ENCODE data around the gene PPEF2. TPM values are rescaled to one million over a fixed set of nuclear protein-coding genes. Genes with fewer than 3 reads are reported as not detected.

PPEF2 gene
- total RNA-seq, result under 1 TPM; 0.50 to 0.71 TPM
- 1.4 TPM for polyA plus RNA-seq (ENCODE audit: insufficient read depth, low read depth, low replicate concordance)
- long read RNA-seq, donor 1, result 0 reads
- long read RNA-seq, donor 2, result 0 reads

- WGBS, 2 donors, result 80 to 82% methylated on average over 5 of the region's 5 CpGs
- Histone ChIP-seq H3K4me3 (no peak within 1 kb of the TSS), H3K9me3 (no peaks in the 10 kb centered on the region), H3K36me3 (ENCODE audit: low read depth, missing control alignments) (no peaks in the 10 kb centered on the region), H3K27ac (no peak within 1 kb of the TSS), H3K4me1 (no peaks in the 10 kb centered on the region), H3K27me3 (no peaks in the 10 kb centered on the region)
- TF ChIP-seq POLR2A (IDR thresholded peaks at IDR 0.05), result no peak
- intact Hi-C loops (cut with DNase I; ENCODE audit: low total_unique reads), result no loop called here
- DNase-seq, result no peak
Measured at GRCh38 chr4:75902352-75902751, at the start of gene PPEF2. Gene PPEF2 (minus strand): TSS chr4:75902452. CDS start chr4:75896325, 6,127 bp downstream.

- H3K27ac ChIP-seq, result no peak overlapping the region
- H3K27me3 ChIP-seq, result no peaks in the 10 kb centered on the region
- DNase-seq, result no peak
- intact Hi-C loops (cut with DNase I; ENCODE audit: low total_unique reads), result no loop called here
- no peaks in the 10 kb centered on the region for H3K9me3 ChIP-seq
- WGBS, 2 donors, result 75 to 76% methylated on average over 3 of the region's 3 CpGs
- H3K36me3 ChIP-seq (ENCODE audit: low read depth, missing control alignments), result no peaks in the 10 kb centered on the region
- TF ChIP-seq POLR2A (IDR thresholded peaks at IDR 0.05) (no peak), CTCF (IDR thresholded peaks at IDR 0.05) (no peak)
- H3K4me1 ChIP-seq, result no peaks in the 10 kb centered on the region
- no peak overlapping the region for H3K4me3 ChIP-seq
Measured at GRCh38 chr4:75950213-75950815, 48.1 kb upstream of the PPEF2 start.

GRCh38 chr4:75948822-75949444, 46.7 kb upstream of the PPEF2 start:
- DNase-seq, result no peak
- H3K4me3 ChIP-seq, result no peak overlapping the region
- intact Hi-C loops (cut with DNase I; ENCODE audit: low total_unique reads), result no loop called here
- no peaks in the 10 kb centered on the region for H3K27me3 ChIP-seq
- H3K9me3 ChIP-seq, result no peaks in the 10 kb centered on the region
- no peaks in the 10 kb centered on the region for H3K4me1 ChIP-seq
- no peak overlapping the region for H3K27ac ChIP-seq
- WGBS, 2 donors, result 69 to 90% methylated on average over 5 of the region's 5 CpGs
- no peaks in the 10 kb centered on the region for H3K36me3 ChIP-seq (ENCODE audit: low read depth, missing control alignments)
- no peak for TF ChIP-seq POLR2A (IDR thresholded peaks at IDR 0.05)
- TF ChIP-seq CTCF (IDR thresholded peaks at IDR 0.05), result no peak

- no peaks in the 10 kb centered on the region for H3K27me3 ChIP-seq
- no peak for TF ChIP-seq POLR2A (IDR thresholded peaks at IDR 0.05)
- TF ChIP-seq CTCF (IDR thresholded peaks at IDR 0.05), result no peak
- 2% methylated on average over 8 to 23 of the region's 66 CpGs for WGBS, 2 donors
- H3K4me1 ChIP-seq, result no peaks in the 10 kb centered on the region
- intact Hi-C loops (cut with DNase I; ENCODE audit: low total_unique reads), result no loop called here
- H3K9me3 ChIP-seq, result no peaks in the 10 kb centered on the region
- H3K36me3 ChIP-seq (ENCODE audit: low read depth, missing control alignments), result no peaks in the 10 kb centered on the region
- peak; percentile 63 for DNase-seq
- H3K27ac ChIP-seq, result peak within 1 kb of the TSS in 1 of 2 donors; percentile 63
- H3K4me3 ChIP-seq, result peak within 1 kb of the TSS; percentile 67 to 71
Measured at GRCh38 chr4:75940692-75941253, 38.5 kb upstream of the PPEF2 start, which contains the start of gene NAAA. Gene NAAA (minus strand): TSS chr4:75941013. CDS start chr4:75940949, 64 bp downstream.

- H3K9me3 ChIP-seq, result no peaks in the 10 kb centered on the region
- H3K4me3 ChIP-seq, result peak overlapping the region; percentile 67 to 71
- intact Hi-C loops (cut with DNase I; ENCODE audit: low total_unique reads), result no loop called here
- 0% methylated on average over 3 to 64 of the region's 67 CpGs for WGBS, 2 donors
- H3K27me3 ChIP-seq, result no peaks in the 10 kb centered on the region
- peak overlapping the region in 1 of 2 donors; percentile 63 for H3K27ac ChIP-seq
- DNase-seq, result peak; percentile 62
- H3K36me3 ChIP-seq (ENCODE audit: low read depth, missing control alignments), result no peaks in the 10 kb centered on the region
- H3K4me1 ChIP-seq, result no peaks in the 10 kb centered on the region
- TF ChIP-seq CTCF (IDR thresholded peaks at IDR 0.05), result no peak
- no peak for TF ChIP-seq POLR2A (IDR thresholded peaks at IDR 0.05)
Measured at GRCh38 chr4:75939890-75940691, 37.8 kb upstream of the PPEF2 start.

Data from testis (tissue), 5 donors.